ENCODE data around the gene ACE.
"Not testable (repeated sequence)": the region's sequence is repeated elsewhere in the genome, so short reads cannot be mapped to it uniquely, and the experiment has no call there.

The ACE gene

DNA sequence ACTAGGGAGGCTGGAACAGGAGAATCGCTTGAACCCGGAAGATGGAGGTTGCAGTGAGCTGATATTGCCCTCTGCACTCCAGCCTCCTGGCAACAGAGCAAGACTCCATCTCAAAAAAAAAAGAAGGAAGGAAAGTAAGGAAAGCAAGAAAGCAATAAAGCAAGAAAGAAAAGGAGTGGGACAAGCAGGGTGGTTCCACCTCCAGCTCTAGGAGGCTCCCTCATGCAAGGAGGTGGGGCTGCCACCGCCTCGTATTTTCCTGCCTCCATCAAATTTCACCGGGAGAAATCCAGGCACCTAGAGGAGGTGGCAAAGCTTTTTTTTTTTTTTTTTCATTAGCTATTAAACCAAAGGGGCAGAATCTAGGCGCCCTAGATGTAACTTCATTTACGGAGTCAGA, 31.8 kb upstream of the ACE start:
- DNase-seq, result no peak

DNA sequence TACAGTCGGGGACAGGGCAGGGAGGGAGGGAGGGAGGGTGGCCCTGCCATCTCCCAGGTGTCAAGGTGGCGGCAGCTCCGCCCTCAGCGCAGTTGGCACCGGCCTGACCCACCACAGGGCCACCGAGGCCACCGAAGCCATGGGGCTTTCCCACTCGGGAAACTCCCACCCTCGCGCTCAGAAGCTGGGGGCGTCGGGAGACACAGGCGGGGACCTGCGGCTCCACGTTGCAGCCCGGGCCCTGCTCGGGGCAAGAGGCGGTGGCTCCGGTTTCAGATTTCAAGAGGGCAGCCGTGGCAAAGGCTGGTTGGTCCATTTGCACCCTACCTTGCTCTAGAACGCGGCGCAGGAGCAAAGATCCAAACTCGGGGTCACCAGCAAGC, 31.3 kb upstream of the ACE start:
- peak; percentile 38 to 53 for DNase-seq

DNA sequence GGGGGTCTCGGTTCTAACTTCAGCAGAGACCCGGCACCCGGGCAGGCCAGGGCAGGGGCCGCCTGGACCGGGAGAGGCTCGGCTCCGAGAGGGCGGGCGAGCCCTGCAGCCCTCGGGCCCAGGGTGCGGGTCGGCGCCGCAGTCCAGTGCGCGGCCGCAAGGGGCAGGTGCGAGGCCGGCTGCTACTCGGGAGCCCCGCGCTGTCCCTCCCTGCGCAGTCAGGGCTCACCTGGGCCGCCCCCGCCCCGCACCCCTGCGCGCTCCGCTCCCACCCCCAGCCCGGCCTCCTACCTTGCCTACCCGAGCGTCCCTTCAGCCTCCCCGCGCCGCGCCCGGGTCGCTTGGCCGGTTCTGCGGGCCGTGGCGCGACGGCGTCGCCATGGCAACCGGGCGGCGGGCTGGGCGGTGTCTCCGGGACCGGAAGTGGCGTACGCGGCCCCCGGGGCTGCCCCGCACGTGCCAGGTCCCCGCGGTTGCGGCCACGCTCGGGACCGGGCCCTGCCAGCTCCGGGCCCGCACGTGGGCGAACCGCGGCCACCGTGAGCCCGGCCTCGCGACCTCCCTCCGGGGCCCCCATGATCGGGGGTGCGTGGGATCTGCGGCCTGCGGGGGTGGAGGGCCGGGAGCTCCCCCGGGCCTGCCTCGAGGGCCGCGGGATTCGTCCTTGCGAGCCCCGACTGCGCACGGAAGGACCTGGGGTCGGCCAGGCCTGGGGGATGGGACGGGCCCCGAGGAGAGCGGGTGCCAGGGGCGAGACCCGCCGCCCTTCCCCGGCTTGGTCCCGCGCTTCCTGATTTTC, 30.7 kb upstream of the ACE start, which contains the start of gene CYB561:
TSS of gene CYB561 (minus strand) at position 353 of the 799 bp plus-strand sequence. CDS start 8,759 bp downstream, outside the sequence.
- peak; percentile 35 to 53 for DNase-seq

DNA sequence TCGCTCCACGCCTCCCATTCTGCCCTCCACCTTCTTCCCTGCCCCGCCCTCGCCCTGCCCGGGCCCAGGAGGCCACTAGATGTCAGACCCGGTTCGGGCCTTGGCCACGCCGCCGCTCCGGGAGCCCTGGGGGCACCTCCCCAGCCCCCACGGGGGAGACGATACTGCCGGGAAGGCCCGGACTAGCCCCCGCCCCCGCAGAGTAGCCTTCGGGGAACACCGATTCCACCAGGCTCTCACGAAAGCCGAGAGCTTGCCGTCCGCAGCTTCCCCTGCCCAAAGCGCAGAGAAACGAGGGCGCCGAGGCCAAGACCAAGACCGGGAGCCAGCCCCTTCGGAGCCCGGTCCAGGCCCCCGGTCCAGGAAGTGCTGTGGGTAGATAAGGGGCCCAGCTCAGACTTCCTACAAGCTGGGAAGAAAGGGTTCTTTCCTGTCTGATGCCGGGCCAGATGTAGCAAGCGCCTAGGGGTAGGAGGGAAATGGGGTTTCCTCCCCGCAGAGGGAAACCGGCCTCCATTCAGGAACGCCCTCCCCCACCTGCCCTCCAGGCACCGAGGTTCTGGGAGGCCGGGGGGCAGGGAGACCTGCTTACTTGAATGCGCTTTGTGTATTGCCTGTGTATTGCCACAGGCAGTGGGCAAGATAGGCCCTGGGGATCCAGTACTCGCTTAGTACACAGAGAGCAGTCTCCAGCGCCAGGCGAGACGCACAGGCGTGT, 29.9 kb upstream of the ACE start:
- DNase-seq, result no peak

DNA sequence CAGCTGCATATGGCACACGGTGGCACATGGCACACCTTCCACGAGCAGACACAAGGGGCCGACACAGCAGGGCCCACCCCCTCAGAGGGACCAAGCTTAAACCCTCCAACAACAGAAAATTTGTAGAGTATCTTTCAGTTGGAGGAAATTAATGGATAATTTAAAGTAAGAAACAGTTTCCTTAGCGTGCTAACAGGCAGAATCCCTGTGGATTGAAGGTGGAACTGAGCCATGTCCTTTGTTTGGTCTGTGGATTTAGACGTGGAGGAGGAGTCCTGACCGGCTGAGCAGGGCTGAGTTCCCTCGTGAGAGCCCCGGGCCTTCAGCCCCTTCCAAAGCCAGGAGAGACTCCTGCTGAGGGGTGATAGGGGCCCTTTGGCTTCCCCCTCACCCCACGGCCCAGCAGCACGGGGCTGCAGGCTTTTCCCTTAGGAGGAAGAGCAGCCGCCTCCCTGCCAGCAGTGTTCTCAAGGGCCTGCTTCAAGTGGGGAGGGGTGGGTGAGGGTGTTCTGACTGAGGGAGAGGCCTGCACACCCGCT, 29.3 kb upstream of the ACE start:
- DNase-seq, result peak; percentile 9 to 41

DNA sequence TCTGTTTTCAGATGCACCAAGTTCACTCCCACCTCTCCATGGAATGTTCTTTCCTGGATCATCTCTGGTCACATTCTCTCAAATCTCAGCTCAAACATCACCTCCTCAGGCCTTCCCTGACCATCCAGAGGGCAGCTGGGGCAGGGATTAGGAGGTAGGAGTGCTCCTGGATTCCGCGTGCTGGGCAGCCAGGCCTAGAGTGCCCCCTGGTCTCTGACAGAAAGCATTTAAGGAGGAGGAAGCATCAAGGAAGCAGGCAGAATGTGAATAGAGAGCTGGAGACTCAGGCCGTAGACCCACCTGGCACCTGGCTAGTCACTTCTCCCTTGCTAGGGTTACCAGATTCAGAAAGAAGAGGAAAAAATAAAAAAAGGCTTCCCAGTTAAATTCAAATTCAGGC, 28.2 kb upstream of the ACE start:
- no peak for DNase-seq

DNA sequence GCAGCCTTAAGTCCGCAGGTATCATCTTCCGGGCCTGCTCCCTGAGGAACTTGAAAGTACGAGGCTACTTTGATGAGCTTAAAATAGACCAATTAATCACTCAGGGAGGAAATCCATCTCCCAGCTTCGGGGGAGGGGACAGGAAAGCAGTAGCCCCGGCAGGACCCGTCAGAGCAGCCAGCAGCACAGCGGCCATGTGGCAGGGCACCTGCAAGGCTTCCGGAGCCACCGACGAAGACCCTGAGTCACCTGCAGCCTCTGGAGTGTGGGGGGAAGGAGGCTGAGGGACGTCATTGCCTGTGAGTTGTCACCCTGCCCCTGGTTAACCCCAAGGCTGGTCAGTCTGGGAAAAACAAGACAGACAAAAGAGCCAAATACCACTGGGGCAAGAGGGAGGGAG, 26.3 kb upstream of the ACE start:
- DNase-seq, result no peak

DNA sequence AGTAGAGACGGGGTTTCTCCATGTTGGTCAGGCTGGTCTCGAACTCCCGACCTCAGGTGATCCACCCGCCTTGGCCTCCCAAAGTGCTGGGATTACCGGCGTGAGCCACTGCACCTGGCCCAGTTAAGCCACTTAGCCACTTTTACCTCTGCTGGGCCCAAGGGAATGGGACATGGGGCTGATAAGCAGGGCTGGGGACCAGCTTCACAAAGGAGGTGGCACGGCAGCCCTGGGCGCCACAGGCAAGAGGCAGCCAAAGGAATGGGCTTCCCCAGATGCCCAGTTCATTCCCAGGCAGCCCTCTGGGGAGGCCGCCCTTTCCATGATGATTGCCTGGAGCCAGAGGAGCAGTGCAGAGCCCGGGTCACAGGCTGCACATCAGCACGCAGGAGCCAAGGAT, 25.7 kb upstream of the ACE start:
- no peak for DNase-seq

DNA sequence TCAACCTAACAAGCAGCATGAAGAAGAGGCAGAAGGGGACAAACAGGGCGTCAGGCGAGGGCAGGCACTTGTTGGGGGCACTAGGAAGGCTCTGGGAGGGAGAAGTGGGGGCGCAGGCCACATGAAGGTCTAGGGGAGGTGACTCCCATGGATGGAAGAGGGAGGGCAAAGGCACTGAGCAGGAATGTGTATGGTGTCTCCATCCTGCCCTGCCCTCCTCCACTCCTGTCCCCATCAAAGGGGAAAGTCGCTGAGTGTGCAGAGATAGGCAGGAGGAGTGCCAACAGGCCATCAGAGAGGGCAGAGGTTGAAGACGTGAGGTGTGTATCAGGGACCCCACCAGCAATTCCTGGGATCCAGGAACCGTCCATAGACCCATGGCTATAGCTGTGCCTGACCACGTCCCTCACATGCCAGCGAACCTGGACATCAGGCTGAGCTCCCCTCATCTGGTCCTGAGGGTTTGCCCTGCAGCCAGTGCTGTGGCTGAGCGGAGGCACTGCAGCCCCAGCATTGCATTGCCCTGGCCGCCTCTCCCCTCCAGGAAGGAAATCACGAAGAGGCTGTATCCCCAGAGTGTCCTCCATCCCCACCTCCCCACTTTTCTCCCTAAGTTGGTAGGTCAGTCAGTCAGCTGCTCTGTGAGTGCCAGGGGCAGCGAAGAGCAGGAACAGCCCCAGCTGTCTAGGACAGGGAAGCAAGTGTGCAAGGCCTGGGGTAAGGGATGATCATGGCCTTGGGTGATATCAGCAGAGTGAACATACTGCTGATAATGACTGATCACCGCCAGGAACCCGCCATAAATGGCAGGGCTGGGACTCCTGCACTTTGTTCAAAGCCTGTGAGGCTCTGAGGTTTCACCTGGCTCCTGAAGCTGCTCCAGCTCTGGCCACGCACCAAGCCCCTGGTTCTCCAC, 24.6 kb upstream of the ACE start:
- DNase-seq, result no peak

DNA sequence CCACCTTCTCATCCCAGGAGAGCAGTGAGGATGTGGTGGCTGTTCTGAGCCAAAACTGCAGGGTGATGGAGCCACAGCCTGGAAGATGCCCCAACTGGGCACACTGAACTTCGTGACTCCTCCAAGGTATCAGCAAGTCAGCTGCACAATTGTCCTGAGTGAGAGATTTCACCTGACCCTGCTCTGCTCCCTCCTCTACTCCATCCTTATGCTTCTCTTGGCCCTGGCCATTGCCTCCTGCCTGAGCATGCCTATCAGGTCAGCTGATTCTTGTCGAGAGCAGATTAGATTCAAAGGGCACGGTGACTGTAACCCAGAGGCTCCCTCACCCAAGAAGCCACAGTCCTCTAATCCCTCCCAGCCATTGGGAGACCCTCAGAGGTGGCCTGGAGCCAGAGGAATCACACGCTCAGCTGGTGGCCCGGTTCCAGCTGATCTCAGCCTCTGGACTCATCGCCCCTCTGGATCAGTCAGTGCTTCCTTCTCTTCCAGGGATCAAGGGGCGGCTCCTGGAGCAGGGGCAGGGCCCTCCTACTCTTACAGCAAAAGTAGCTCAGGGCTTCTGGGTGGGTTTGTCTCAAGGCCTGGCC, 23.8 kb upstream of the ACE start:
- DNase-seq, result no peak

DNA sequence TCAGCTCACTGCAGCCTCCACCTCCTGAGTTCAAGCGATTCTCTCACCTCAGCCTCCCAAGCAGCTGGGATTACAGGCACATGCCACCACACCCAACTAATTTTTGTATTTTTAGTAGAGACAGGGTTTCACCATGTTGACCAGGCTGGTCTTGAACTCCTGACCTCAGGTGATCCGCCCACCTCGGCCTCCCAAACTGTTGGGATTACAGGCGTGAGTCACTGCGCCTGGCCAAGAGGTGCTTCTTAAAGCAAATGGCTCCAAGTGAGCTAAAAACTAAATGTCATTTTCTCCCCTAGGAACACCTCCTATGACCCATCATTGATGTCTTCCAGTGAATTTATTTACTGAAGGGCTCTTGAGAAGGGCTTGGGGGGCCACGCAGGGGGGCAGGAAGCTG, 22.5 kb upstream of the ACE start:
- not testable (repeated sequence) for DNase-seq

DNA sequence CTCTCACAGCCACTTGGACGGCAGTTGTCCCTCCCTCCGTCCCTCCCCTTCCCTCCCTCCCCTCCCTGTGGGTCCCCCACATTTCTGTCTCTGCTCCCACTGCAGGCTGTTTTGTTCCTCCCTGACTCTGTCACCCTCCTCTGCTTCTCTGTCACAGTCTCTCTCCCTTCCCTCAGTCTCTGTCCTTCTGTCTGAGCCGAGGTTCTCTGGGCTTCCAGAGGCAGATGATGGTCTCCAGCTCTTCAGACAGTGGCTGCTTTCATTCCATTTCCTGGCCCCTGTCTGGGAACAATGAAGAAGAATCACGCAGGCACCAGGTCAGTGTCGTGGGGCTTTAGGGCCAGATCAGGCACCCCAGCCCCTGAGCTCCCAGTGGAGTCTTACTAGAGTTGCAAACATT, 21.9 kb upstream of the ACE start:
- DNase-seq, result no peak

DNA sequence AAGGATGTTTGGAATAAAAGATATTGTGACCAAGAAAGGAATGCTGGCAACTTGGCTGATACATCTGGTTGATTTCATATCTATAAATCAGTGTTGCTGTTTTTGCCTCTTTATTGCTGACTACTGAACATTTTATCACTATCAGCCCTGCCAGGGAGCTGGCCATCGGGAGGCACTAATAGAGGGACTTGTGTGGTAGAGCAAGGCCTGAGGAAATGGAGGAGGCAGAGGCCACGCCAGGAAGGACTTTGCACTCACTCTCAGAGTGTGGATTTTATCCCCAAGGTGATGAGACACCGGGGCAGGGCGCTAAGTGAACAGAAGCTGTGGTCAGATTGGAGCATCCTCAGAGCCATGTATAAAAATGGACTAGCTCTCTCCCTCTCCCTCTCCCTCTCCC, 21.4 kb upstream of the ACE start:
- DNase-seq, result no peak

DNA sequence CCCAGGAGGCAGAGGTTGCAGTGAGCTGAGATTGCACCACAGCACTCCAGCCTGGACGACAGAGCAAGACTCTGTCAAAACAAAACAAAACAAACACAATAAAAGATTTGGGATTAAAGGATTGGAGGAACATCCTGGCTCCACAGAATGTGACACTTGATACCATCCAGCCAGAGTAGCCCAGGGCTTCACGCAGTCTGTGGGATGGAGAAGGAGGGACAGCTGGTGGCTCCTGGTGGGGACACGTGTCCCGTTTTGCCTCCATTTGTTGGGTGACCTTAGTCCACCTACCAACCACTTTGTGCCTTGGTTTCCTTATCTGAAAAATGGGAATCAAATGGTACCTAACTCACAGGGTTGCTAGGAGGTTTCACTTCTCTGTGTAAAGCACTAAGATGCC, 18.4 kb upstream of the ACE start:
- DNase-seq, result no peak

DNA sequence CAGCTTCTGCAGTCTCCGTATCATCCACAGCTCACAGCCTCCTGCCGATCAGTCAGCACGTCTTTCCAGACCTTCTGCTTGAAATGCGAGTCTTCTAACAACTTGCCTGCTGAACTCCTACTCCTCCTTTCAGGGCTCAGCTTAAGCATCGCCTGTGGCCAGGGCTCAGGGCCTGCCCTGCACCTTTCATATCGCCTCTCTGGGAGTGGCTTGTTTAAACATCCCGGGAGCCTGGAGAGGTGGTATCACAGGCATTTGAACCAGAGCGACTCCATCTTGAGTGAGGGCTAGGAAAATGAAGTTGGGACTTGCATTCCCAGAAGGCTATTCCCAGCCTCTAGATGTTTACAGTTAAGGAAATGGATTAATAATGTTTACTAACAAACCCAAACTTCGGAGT, 16.8 kb upstream of the ACE start:
- no peak for DNase-seq

DNA sequence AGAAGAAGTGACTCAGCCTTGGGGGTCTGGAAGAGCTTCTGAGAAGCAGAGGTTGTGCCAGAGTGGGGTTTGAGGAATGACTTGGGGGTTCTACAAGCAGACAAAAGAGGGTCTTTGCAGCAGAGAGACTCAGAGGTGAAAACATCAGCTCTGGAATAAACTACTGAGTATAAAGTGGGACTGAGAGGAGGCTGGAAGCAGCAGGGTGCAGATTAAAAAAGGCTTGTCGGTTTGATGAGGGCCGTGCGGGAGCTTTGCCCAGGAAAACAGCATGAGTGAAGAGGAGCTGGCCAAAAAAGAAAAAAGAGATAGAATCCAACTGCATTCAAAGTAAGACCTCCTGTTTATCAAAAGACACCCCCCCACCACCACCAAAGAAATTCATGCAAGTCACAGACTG, 13.1 kb upstream of the ACE start:
- DNase-seq, result no peak

DNA sequence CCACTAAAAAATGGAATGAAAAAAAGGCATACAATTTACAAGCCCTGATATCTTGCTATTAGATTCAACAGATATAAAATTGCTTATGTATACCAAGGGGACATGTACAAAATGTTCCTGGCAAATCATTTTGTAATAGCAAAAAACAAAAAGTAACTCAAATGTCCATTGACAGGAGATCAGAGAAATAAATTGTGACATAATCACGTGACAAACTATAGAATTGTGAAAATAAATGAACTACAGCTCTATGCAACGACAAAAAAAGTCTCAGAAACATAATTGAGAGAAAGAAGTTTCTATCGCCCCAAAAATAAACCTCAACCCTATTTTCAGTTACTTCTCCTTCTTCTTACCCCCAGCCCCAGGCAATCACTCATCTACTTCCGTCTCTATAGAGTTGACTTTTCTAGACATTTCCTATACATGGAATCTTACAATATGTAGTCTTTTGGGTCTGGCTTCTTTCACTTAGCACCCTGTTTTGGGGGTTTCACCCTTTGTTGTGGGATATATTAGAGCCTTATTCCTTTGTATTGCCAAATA, 12.1 kb upstream of the ACE start:
- DNase-seq, result no peak

DNA sequence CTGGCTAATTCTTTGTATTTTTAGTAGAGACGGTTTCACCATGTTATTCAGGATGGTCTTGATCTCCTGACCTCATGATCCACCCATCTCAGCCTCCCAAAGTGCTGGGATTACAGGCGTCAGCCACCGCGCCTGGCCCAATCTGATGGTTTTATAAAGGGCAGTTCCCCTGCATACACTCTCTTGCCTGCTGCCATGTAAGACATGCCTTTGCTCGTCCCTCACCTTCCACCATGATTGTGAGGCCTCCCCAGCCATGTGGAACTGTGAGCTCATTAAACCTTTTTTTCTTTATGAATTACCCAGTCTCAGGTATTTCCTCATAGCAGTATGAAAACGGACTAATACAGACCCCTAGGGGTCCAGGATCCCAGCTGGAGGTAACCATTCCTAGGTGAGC, 8.8 kb upstream of the ACE start:
- DNase-seq, result not testable (repeated sequence)

DNA sequence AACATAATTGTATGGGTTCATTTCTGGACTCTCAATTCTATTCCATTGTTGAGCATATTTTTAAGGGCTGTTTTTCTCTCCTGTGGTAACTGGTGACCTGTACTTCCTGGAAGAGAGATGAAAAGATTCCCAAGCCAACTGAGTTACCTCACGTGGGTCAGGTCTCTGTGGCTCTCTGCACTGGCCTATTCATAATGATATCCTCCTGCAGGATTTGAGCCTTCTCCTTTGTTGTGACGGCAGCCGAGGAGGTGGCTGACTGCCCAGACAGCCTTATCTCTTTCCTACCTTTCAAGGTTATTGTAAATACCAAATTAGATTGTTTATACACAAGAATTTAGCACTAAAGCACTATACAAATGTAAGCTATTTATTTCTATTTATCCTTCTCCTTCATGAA, 2.7 kb upstream of the ACE start:
- DNase-seq, result no peak

DNA sequence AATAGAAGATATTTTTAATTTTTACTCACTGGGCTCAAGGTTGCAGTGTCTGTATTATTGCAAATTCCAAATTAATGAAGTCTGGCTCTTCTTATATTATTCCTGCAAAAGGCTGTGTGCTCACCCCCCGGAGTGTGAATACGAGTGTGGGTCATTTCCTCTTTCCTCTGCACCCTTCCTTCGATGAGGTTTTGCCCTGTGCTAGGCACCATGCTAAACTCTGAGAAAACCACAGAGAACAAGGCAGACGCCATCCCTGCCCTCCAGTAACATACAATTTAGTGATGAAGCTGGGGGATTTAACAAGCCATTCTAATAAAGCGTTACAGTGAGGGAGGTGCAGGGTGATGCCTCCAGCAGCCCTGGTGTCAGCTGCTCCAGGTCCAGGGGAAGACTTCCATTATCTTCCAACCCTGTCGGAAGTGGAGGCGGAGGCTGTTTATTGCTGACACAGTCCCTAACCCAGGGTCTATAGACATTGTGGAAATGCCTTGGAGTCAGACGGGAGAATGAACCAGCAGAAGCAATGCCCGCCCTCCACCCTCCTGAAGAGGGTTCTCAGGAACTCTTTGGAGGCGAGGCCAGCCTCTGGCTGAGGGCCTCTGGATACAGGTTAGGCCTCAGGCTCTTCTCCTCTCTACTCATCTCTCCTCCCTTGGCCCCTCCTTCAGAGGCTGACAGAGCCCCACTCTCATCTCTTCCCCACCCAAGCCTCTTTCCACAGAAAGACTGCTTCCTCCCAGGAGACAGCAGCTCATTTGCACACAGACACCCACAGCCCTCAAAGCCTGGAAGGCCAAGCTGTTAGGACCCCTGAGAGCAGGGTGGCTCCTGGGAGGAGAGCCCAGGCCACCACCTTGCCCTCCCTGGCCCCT, 2.0 kb upstream of the ACE start:
- DNase-seq, result peak in 1 of 2 experiments; percentile 12

All from NCI-H187 (cell line).